ENCODE results near the gene NUP93.
"Not testable (repeated sequence)": the region's sequence is repeated elsewhere in the genome, so short reads cannot be mapped to it uniquely, and the experiment has no call there.

DNA sequence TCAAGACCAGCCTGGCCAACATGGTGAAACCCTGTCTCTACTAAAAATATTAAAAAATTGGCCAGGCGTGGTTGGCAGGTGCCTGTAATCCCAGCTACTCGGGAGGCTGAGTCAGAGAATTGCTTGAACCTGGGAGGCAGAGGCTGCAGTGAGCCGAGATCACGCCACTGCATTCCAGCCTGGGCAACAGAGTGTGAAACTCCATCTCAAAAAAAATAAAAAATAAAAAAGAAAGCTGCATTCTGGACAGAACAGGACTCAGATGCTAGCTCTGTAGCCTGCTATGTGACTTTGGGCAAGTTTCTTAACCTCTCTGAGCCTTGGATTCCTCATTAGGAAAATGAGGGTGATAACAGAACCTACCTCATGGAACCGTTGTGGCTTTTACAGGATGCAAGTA lies 138.8 kb downstream of the NUP93 start:
- TF ChIP-seq CTCF, POLR2A (IDR thresholded peaks at IDR 0.05): not testable (repeated sequence)
